GM12891 (cell line): ENCODE results near the gene THSD4.

Experiments used
- DNase-seq: peaks from one replicate; pipeline ENCODE4 v3.0.0; 2011; ENCODE audit warnings: low spot score; ENCODE audit not compliant: insufficient read length
- FAIRE-seq: peaks from 2 replicates; lab custom pipeline; 2011; peaks lifted over from hg19 to GRCh38; lab: Jason Lieb, UNC
- PAX5 ChIP-seq: IDR thresholded peaks from 2 replicates; pipeline ENCODE4 v1.6.1; 2011; ENCODE audit warnings: low read length, moderate library complexity, mild to moderate bottlenecking; ENCODE audit not compliant: insufficient read depth, severe bottlenecking
- POLR2A ChIP-seq: IDR thresholded peaks from 2 replicates; pipeline ENCODE4 v1.6.1; 2011; ENCODE audit warnings: low read depth, low read length, control low read depth
- POLR2AphosphoS5 ChIP-seq: IDR thresholded peaks from 2 replicates; pipeline ENCODE4 v1.6.1; 2011; ENCODE audit warnings: low read depth, low read length, control low read depth
- POU2F2 ChIP-seq: IDR thresholded peaks from 2 replicates; pipeline ENCODE4 v1.6.1; 2011; ENCODE audit warnings: low read depth, mild to moderate bottlenecking, control low read depth, low read length, moderate library complexity
- SPI1 ChIP-seq: IDR thresholded peaks from 2 replicates; pipeline ENCODE4 v1.6.1; 2011; ENCODE audit warnings: low read depth, low read length, control low read depth
- TAF1 ChIP-seq: IDR thresholded peaks from 2 replicates; pipeline ENCODE4 v1.6.1; 2011; ENCODE audit warnings: low read depth, low read length, control low read depth

THSD4 gene

GRCh38 chr15:71781179-71781964 is 666.1 kb downstream of the THSD4 start:
- FAIRE-seq = peak; percentile 79
- peak; percentile 66; the same call in 1 of the 2 replicates for TF ChIP-seq POU2F2
- no peak for TF ChIP-seq SPI1
- no peak for TF ChIP-seq POLR2AphosphoS5
- TF ChIP-seq PAX5 = no peak
- TF ChIP-seq TAF1 = no peak
- no peak for DNase-seq

GRCh38 chr15:71781965-71782265 is 666.6 kb downstream of the THSD4 start:
- no peak for FAIRE-seq
- DNase-seq = no peak
- no peak for TF ChIP-seq SPI1
- no peak for TF ChIP-seq POLR2AphosphoS5
- TF ChIP-seq TAF1 = no peak
- no peak for TF ChIP-seq PAX5
- TF ChIP-seq POLR2A = no peak
- TF ChIP-seq POU2F2 = no peak

GRCh38 chr15:71782422-71783165 is 667.3 kb downstream of the THSD4 start:
- FAIRE-seq = no peak
- DNase-seq = no peak
- no peak for TF ChIP-seq TAF1
- no peak for TF ChIP-seq POLR2AphosphoS5
- no peak for TF ChIP-seq PAX5
- TF ChIP-seq SPI1 = no peak
- no peak for TF ChIP-seq POLR2A

GRCh38 chr15:71784719-71785118 is 669.4 kb downstream of the THSD4 start:
- no peak for FAIRE-seq
- no peak for TF ChIP-seq TAF1
- no peak for DNase-seq

GRCh38 chr15:71785996-71786395 is 670.7 kb downstream of the THSD4 start:
- DNase-seq (no peak), FAIRE-seq (peak; percentile 43)
- TF ChIP-seq PAX5 (no peak), POU2F2 (no peak), POLR2AphosphoS5 (no peak), SPI1 (no peak), POLR2A (no peak), TAF1 (no peak)

- no peak for FAIRE-seq
- TF ChIP-seq SPI1 = no peak
- TF ChIP-seq POLR2A = no peak
- TF ChIP-seq PAX5 = no peak
- no peak for TF ChIP-seq POU2F2
- no peak for DNase-seq
Observed at GRCh38 chr15:71786673-71787072, 671.4 kb downstream of the THSD4 start.

GRCh38 chr15:71788646-71789579 is 673.6 kb downstream of the THSD4 start:
- DNase-seq (no peak), FAIRE-seq (no peak)
- TF ChIP-seq POLR2A (no peak), POLR2AphosphoS5 (no peak), SPI1 (no peak), POU2F2 (no peak), TAF1 (no peak), PAX5 (no peak)

GRCh38 chr15:71789616-71790015 is 674.3 kb downstream of the THSD4 start:
- FAIRE-seq (no peak), DNase-seq (no peak)
- TF ChIP-seq SPI1 = no peak
- TF ChIP-seq PAX5 = no peak
- no peak for TF ChIP-seq POLR2A
- TF ChIP-seq POLR2AphosphoS5 = no peak
- TF ChIP-seq TAF1 = no peak
- no peak for TF ChIP-seq POU2F2

GRCh38 chr15:71790081-71790480 is 674.8 kb downstream of the THSD4 start:
- TF ChIP-seq SPI1 (no peak), TAF1 (no peak), POLR2A (no peak), PAX5 (no peak), POLR2AphosphoS5 (no peak), POU2F2 (no peak)
- DNase-seq (no peak), FAIRE-seq (no peak)

GRCh38 chr15:71791975-71792374 is 676.7 kb downstream of the THSD4 start:
- no peak for FAIRE-seq

More at GRCh38 chr15:71791975-71792374, 676.7 kb downstream of the THSD4 start:
- TF ChIP-seq TAF1 (no peak), PAX5 (no peak), SPI1 (no peak), POLR2A (no peak), POU2F2 (no peak), POLR2AphosphoS5 (no peak)
- DNase-seq = no peak
